ENCODE results near the gene IL4R.

IL4R gene

GRCh38 chr16:27378871-27379481 lies 65.2 kb downstream of the IL4R start:
- ChIA-PET POLR2A (no interaction called here), CTCF (interaction anchor here (2.0 to 8.5 kb wide), 2 partner anchors 11 to 144 kb away, joined by 8 to 47 read pairs; no protein-coding TSS in a partner anchor)
- H3K4me3 ChIP-seq (ENCODE audit: low read depth, low read length): no peak overlapping the region
- no peak for DNase-seq (ENCODE audit: low read depth, low spot score)
- TF ChIP-seq CTCF (IDR thresholded peaks at IDR 0.05; ENCODE audit: insufficient read depth, low read length, missing control alignments): no peak

- ChIA-PET POLR2A (no interaction called here), CTCF (interaction anchor here (8.5 kb wide), 1 partner anchor 12 kb away, joined by 47 read pairs; no protein-coding TSS in a partner anchor)
- no peak for TF ChIP-seq CTCF (IDR thresholded peaks at IDR 0.05; ENCODE audit: insufficient read depth, low read length, missing control alignments)
- no peak overlapping the region for H3K4me3 ChIP-seq (ENCODE audit: low read depth, low read length)
- DNase-seq (ENCODE audit: low read depth, low spot score): no peak
Observed at GRCh38 chr16:27379919-27380318, 66.1 kb downstream of the IL4R start.

GRCh38 chr16:27381236-27381635 lies 67.5 kb downstream of the IL4R start:
- ChIA-PET CTCF (interaction anchor here (2.2 to 8.5 kb wide), 2 partner anchors 13 to 146 kb away, joined by 8 to 47 read pairs; no protein-coding TSS in a partner anchor), POLR2A (no interaction called here)
- TF ChIP-seq CTCF (IDR thresholded peaks at IDR 0.05; ENCODE audit: insufficient read depth, low read length, missing control alignments): no peak
- no peak overlapping the region for H3K4me3 ChIP-seq (ENCODE audit: low read depth, low read length)
- DNase-seq (ENCODE audit: low read depth, low spot score): no peak

- CTCF ChIA-PET: interaction anchor here (2.2 to 8.5 kb wide), 2 partner anchors 14 to 147 kb away, joined by 8 to 47 read pairs; no protein-coding TSS in a partner anchor
- POLR2A ChIA-PET: no interaction called here
- TF ChIP-seq CTCF (IDR thresholded peaks at IDR 0.05; ENCODE audit: insufficient read depth, low read length, missing control alignments): no peak
- DNase-seq (ENCODE audit: low read depth, low spot score): no peak
- H3K4me3 ChIP-seq (ENCODE audit: low read depth, low read length): no peak overlapping the region
Observed at GRCh38 chr16:27381974-27382855, 68.4 kb downstream of the IL4R start.

GRCh38 chr16:27383556-27384243 lies 69.9 kb downstream of the IL4R start:
- H3K4me3 ChIP-seq (ENCODE audit: low read depth, low read length): no peak overlapping the region
- CTCF ChIA-PET: interaction anchor here (0.9 to 1.5 kb wide), 3 partner anchors 8 to 17 kb away, joined by 3 to 7 read pairs (median 4); no protein-coding TSS in a partner anchor
- DNase-seq (ENCODE audit: low read depth, low spot score): no peak
- no peak for TF ChIP-seq CTCF (IDR thresholded peaks at IDR 0.05; ENCODE audit: insufficient read depth, low read length, missing control alignments)
- POLR2A ChIA-PET: no interaction called here
